SK-N-SH treated with all-trans-retinoic acid at 6 μM for 48 hours (cell line): ENCODE data around the gene SURF1.

Experiments
- ARNTL ChIP-seq: fragments of 450-650 bp; formaldehyde crosslinking; IDR thresholded peaks from 2 replicates; pipeline ENCODE4 v1.5.0; 2020; ENCODE audit warnings: low read depth, mild to moderate bottlenecking, moderate library complexity, borderline replicate concordance
- CSRNP3 ChIP-seq: fragments of 250-450 bp; sonication (Bioruptor Pico); IDR thresholded peaks from 2 replicates; pipeline ENCODE4 v1.5.1; 2021; ENCODE audit warnings: mild to moderate bottlenecking, moderate library complexity
- ESRRG ChIP-seq: fragments of 250-450 bp; sonication (Bioruptor Pico); IDR thresholded peaks from 2 replicates; pipeline ENCODE4 v1.6.1; 2021; ENCODE audit warnings: mild to moderate bottlenecking
- PATZ1 ChIP-seq: fragments of 250-450 bp; sonication (Bioruptor Pico); IDR thresholded peaks from 2 replicates; pipeline ENCODE4 v1.8.0; 2020; ENCODE audit warnings: mild to moderate bottlenecking, moderate library complexity, borderline replicate concordance
- PPARA ChIP-seq: fragments of 250-450 bp; sonication (Bioruptor Pico); IDR thresholded peaks from 2 replicates; pipeline ENCODE4 v1.5.0; 2020; ENCODE audit warnings: mild to moderate bottlenecking, borderline replicate concordance

- no peak for TF ChIP-seq ARNTL (CRISPR knock-in tag)
- TF ChIP-seq CSRNP3 (CRISPR knock-in tag), result no peak
- no peak for TF ChIP-seq PATZ1 (CRISPR knock-in tag)
- TF ChIP-seq ESRRG (CRISPR knock-in tag), result no peak
- no peak for TF ChIP-seq PPARA (CRISPR knock-in tag)
Observed at GRCh38 chr9:133349965-133350616, 6.2 kb downstream of the SURF1 start.
